GM19043 (cell line): ENCODE results near the gene POGK.

Source experiments
- ATAC-seq: cut with Tn5 transposase; IDR thresholded peaks from one replicate; pipeline ENCODE4 v1.9.1; 2021; ENCODE audit warnings: low read depth; ENCODE audit not compliant: unreplicated experiment

POGK gene

DNA sequence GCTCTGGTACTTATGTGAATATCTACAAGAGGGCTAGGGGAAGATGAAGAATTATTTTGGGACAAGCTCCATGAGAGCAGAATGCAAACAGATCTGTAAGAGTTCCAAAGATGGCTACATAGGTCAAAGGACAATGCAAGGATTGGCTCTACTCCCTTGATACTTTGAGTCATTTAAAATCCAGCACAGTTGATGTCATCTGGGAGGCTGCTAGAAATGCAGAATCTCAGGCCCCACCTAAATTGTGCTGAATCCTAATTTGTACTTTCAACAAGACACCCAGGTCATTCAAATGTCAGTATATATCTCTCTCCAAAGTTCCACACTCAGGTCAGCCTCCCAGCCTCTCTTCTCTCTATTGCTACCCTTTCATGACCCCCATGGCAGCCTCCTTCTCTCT lies 60.5 kb downstream of the POGK start:
- ATAC-seq: no peak

DNA sequence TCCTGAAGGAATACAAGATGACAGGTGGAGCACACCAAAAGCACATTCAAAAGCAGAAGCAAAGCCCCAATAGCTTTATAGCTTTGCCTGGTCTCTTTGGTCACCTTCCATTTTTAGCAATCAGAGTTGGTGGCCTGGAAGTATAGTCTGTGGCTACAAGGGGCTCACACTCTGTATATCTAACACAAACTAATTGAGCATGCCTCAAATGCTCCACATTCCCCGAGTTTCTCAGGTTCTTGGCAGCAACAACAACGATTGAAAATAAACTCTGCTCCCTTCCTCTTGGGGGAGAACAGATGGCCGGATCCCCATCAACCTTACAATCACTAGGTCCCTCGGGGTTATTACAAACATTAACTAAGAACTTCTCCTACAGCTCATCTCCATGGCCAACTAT lies 61.7 kb downstream of the POGK start:
- no peak for ATAC-seq

DNA sequence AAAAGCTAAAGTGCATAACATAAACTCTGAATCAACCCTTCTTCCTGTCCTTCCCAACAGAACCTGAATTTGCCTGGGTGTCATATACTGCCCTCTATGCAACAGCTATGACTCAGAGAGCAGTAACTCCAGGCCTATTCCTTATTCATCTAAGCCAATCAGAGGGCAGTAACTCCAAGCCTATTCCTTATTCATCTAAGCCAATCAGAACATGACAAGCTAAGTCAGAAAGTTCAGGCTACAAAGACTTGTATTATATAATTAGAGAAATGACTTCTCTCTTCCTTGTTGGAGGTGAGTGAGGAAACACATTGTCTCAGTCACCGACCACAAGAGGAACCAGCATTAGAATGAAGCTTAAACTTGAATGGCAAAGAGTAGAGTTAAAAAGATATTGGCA lies 63.0 kb downstream of the POGK start:
- no peak for ATAC-seq

DNA sequence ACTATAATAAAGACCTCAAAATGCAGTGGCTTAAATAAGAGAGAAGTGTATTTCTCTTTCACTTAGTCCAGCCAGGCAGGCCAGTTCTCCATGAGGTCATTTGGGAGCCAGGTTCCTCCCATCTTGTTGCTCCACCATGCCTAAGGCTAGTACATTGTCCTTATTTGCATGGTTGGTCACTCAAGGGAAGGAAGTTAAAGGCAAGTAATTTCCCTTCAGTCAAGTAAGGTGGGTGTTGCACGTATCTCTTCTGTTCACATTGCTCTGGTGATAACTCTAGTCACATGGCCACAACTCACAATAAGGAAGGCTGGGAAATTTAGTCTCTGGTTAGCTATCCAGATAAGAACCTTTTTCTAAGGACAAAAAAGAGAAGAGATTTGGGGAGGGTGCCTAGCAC lies 64.0 kb downstream of the POGK start:
- no peak for ATAC-seq

DNA sequence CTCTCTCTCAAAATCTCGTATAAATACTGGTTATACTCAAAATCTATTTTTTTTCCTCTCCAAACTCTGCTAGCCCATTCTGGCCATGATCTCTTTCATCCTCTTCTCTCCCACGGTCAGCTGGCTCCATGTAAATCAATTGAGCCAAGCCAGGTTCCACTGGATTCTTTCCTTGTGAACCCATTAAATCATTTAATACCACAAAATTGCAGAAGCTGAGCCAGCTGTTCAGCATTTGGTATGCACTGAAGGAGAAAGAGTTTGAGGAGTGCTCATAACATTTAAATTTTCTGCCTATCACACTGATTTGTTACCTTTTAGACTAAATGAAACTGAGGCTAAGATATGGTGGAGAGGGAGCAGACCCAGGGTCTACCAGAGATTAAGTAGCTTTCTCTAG lies 65.9 kb downstream of the POGK start:
- ATAC-seq: no peak

DNA sequence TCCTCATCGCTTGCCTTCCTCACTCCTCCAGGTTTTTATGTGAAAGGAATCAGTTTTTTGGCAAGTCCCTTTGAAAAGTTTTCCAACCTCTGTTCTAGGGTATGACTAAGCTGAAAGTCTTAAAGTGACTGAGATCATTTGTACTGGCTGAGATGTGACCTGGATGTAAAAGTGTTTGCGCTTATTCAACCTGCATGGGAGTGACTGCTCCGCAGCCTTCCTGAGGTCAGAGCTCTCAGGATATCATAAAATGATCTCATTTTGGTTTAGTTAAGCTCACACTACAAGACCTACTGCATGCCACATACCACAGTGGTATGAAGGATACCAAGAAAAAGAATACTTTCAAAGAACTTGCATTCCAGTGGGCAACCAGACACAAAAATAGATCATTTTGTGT lies 66.6 kb downstream of the POGK start:
- no peak for ATAC-seq
